Measurements from ENCODE around the gene IRF8.
"Not testable (repeated sequence)": the region's sequence is repeated elsewhere in the genome, so short reads cannot be mapped to it uniquely, and the experiment has no call there.

The IRF8 gene

DNA sequence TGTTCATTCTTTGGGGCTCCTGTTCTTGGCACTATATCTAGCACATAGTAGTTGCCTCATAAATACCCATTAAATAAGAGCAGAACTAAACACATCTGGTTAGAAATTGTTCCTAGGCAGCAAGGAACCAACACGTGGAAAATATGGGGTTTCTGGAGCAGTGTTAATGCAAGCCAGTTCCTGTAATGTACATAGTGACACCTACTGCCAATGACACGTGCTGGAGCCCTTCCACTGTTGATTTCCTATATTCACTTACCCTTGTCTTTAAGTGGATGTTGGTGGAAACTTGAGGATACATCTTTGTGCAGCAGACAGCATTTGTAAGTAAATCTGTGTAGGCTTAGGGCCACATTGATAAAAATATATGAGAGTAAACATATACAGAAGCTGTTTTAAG lies 1.6 kb upstream of the IRF8 start:
- peak; percentile 10 for DNase-seq (ENCODE audit: low read depth)

DNA sequence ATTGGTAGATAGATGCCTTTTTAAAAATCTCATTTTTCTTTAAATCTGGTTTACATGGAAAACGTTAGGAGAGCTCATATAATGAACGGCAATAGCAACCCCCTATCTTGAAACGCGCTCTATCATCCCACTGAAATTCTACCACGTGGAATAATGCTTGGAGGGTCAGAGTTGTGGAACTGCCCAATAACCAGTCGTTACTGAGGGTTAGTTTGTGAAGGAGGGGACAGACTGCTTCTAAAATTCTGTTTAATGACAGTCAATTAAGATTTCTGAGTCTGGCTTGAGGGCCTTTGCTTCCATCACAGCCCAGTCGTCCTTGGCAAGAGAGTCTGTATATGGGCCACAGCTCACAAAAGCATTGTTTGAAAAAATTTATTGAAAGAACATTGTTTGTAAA lies 482 bp downstream of the IRF8 start:
- DNase-seq (ENCODE audit: low read depth) = no peak

GRCh38 chr16:85900027-85900792 lies 1.2 kb downstream of the IRF8 start:
- DNase-seq (ENCODE audit: low read depth) = no peak

DNA sequence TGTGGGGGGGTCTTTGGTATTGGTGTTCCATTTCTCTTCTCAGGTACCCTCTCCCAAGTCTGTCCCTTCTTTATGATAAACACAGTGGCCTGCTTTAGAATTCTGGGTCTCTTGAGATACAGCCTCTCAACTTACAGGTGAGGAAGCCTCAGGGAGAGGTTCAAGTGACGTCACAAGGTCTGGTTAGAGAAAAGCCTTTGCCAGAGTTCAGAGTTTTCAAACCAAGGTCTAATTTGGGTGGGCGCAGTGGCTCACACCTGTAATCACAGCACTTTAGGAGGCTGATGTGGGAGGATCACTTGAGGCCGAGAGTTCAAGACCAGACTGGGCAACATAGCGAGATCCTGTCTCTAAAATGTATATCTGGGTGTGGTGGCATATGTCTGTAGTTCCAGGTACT lies 2.1 kb downstream of the IRF8 start:
- DNase-seq (ENCODE audit: low read depth) = no peak

- no peak for DNase-seq (ENCODE audit: low read depth)
Measured at GRCh38 chr16:85901773-85902365, 2.9 kb downstream of the IRF8 start.

- DNase-seq (ENCODE audit: low read depth) = no peak
Measured at GRCh38 chr16:85902366-85903155, 3.6 kb downstream of the IRF8 start.

DNA sequence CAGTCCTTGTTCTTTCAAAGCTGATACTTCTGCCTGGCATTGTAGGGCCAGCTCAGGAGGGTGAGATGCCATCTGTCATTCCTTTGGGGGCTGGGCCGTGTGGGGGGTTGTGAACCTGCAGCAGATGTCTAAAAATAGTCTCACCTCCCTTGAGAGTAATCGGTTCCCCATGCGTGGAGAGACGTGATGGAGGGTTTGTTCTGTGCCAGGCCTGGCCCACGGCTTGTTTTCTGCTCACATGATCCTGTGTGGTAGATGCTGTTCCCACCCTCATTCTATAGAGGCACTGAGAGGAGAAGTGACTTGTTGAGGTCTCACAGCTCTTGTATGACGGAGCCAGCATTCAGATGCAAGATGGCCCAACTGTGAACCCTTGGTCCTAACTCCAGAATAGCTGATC lies 4.6 kb downstream of the IRF8 start:
- DNase-seq (ENCODE audit: low read depth) = no peak

DNA sequence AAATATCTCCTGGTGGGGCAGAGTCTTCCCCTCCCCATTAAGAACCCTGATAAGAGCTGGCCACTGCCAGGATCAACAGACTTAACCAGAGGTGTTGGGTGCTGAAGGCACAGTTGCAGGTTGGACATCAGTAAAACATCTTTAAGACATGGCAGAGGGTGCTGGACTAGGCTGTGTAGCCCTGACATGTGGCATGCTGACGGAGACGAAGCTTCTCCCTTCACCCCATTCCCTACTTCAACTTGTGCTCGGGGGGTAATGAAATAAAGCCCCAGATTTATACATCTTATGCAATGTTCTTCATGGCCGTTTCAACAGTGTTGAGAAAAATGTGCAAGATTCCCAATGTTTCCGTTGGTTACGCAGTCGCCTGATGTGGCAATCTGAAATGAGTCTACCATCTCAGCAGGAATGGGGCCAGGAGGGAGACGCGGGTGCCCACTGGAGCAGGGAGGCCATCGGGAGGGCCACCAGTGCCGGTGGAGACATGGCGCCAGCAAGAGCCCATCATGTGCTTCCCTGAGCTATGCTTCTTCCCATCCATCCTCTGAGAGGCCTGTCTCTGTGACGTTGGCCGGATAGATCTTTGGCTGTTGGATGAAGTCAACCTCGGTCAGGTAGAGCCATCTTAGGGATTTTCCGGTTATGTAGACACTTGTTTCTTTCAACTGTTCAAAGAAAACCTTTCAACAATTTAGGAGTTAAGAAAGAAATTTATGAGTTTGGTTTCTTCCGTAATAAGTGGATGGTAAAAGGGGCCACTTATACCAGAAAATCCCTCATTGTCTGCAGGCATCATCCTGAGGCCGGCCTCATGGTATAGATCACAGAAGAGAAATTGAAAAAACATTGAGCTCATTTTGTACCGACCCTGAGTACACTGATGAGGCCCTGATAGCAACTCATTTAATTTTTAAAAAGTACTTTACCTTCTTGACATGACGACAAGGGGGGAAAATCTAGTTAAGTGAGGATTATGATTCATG lies 6.4 kb downstream of the IRF8 start:
- no peak for DNase-seq (ENCODE audit: low read depth)

DNA sequence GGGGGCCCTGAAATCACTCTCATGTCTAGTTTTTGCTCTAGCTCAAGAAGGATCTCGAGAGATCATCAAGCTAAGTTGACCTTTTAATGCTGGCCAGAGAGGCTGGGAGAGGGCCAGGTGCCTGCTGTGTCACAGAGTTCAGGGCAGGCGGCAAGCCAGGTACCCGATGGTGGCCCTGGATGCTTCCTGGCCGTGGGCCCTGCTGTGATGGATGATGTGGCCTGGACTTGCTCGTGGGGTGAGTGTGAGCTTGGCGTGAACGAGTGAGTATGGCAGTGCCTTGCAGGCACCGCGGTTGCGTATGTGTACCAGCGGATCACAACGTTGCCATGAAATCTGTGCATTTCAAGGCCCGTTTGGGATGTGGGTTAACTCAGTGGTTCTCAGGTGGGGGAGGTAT lies 7.4 kb downstream of the IRF8 start:
- no peak for DNase-seq (ENCODE audit: low read depth)

DNA sequence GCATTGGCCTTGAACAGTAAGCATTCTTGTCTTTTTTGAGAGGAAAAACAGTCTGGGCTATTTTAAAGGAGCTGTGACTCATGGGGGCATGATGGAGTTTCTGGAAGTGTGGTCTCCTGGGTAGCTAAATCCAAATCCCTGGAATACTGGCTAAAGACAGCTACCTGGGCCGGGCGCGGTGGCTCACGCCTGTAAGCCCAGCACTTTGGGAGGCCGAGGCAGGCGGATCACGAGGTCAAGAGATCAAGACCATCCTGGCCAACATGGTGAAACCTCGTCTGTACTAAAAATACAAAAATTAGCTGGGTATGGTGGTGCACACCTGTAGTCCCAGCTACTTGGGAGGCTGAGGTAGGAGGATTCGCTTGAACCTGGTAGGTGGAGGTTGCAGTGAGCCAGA lies 8.3 kb downstream of the IRF8 start:
- DNase-seq (ENCODE audit: low read depth) = not testable (repeated sequence)

DNA sequence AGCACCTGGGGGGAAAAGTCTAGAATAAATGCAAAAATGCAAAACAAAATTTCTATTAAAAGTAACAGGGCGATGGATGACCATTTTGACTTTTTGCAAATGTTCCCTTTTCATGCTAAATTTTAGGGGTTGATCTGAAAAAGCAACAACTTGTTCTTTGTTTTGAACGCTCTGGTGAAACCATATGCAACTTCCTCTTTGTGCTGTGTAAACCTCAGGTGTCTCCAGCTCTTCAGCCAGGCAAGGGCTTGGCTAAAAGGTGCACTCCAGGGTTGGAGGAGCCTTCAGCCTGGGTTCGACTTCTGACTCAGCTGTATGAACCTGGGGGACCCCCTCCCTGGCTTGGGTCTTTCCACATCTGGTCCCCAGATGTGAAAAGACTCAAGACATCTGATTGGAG lies 9.5 kb downstream of the IRF8 start:
- DNase-seq (ENCODE audit: low read depth) = no peak

GRCh38 chr16:85908889-85909589 lies 10.1 kb downstream of the IRF8 start:
- DNase-seq (ENCODE audit: low read depth) = no peak

DNA sequence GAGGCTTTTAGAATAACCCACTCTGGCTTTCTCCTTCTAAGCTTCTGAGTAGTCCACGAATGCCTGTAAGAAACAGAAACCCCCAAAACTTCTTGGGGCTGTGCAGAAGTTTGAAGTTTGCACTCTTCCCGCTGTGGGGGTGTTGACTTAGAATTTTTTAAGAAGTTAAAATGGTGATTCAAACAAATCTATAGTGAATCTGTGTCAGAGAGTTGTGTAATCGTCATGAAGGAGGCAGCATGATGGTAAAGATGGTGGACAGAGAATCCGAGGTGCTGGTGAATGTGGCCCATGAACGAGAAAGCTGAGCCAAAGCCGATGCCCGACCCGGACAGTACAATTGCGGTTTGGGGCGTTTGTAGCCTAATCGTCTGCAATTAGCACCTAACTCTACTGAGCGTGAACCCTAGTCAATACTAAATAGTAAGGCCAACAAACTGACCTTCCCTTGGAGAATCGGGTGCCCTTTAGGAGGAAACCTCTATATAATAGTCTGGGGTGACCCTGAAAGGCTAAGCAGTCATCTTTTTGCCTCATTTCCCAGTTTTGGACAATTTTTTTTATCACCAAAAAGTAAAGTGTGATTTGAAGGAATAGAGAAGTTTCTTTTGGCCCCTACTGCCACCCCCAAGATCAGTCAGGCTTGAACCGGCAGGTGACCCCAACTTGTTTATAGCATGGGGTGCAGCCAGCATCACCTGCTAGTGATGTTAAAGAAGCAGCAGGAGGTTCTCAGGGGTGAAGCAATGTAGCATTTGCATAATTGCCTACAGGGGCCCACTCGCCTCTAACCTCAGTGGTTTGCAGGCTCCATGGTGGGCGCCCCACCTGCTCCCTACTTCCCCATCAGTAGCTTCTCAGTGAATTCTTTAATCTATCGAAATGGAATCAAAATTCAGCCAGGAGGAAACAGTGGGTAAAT lies 11.2 kb downstream of the IRF8 start:
- no peak for DNase-seq (ENCODE audit: low read depth)

DNA sequence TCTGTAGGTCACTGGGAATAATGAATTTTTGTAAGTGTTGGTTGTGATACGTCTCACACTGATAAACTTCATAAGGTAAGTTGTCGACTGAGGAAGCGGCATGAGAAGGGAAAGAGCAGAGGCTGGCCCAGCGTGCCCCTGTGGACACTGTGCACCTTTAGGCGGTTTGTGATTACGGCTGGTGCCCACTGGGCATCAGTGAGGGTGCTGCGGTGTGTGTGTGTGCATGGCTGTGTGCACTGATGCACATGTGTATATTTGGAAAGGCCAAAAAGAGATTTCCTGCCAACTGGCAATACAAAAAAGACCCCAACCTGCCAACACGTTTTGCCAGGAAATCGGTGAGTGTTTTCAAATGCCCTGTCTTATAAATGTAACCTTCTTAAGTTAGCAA lies 11.9 kb downstream of the IRF8 start:
- no peak for DNase-seq (ENCODE audit: low read depth)

- DNase-seq (ENCODE audit: low read depth) = no peak
Measured at GRCh38 chr16:85911251-85911930, 12.4 kb downstream of the IRF8 start.

- DNase-seq (ENCODE audit: low read depth) = no peak
Measured at GRCh38 chr16:85912211-85912974, 13.4 kb downstream of the IRF8 start.

GRCh38 chr16:85913141-85913601 lies 14.2 kb downstream of the IRF8 start:
- DNase-seq (ENCODE audit: low read depth) = no peak

- DNase-seq (ENCODE audit: low read depth) = no peak
Measured at GRCh38 chr16:85913688-85914422, 14.9 kb downstream of the IRF8 start.
